Activated CD4-positive, alpha-beta T cell treated with anti-CD3 and anti-CD28 coated beads for 24 hours (primary cell): ENCODE results near the gene SBK3.
"Not testable (repeated sequence)": the region's sequence is repeated elsewhere in the genome, so short reads cannot be mapped to it uniquely, and the experiment has no call there.

Source experiments
- DNase-seq, 2 donors: peaks; one replicate each; pipeline ENCODE4 v3.0.0-alpha.2; 2020; ENCODE audit warnings: low read depth in 2 of 2

SBK3 gene

GRCh38 chr19:55516878-55517620, 28.3 kb downstream of the SBK3 start:
- peak; percentile 86 to 88 for DNase-seq

- no peak for DNase-seq
Measured at GRCh38 chr19:55508120-55508519, 37.2 kb downstream of the SBK3 start.

DNA sequence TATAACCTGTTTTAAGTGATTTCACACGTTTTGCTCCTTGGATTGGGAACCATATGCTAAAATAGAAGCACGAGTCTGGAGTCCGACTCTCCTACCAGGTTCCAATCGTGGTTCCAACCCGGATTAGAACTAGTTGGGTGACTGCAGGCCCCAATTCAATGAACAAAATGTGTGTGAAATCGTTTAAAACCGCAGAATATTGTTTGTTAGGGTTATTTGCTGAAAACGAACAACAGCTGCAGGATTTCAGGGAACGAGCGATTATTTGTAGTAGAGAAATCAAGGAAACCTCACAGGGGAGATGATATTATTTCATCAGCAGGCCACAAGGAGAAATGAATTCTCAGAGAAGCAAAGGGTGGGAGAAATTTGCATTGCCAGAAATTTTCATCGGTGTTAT, 40.4 kb downstream of the SBK3 start:
- DNase-seq = no peak

- no peak for DNase-seq
Measured at GRCh38 chr19:55504252-55504603, 41.1 kb downstream of the SBK3 start.

DNA sequence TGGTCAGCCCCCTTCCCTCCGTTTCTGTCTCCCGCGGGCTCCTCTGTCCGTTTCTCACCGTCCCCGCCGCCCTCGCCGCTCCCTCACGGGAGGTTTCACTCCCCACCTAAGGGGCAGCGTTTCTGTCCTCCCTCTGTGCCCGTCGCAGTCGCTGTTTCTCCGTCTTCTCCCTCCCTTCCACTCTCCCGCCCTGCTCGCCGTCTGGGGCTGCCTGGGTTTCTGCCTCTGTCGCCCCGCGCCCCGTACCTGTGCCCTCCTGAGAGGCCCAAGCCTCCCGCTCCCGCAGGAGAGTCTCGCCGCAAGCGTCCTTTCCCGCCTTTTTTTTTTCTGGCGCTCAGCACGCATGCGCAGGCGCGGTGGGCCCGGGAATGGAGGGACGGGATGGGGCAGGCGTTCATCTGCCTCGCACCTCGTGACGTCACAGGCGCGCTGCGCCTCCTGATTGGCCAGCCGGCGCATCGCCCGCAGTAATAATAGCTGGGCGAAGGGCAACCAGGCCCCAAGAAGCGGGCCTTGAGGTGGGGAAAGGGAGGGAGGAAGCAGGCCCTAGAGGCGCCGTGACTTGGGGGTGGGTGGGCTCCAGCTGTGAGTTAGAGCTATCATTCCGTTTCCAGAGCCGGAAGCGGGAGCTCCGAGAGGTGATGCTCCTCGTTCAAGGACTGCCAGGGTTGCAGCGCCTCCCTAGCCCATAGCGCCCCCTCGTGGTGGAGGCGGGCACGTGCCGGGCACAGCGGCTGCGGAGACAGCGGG, 41.7 kb downstream of the SBK3 start:
- peak; percentile 93 to 96 for DNase-seq

- no peak for DNase-seq
Measured at GRCh38 chr19:55503157-55503501, 42.2 kb downstream of the SBK3 start.

- no peak for DNase-seq
Measured at GRCh38 chr19:55502197-55502952, 43.0 kb downstream of the SBK3 start.

DNA sequence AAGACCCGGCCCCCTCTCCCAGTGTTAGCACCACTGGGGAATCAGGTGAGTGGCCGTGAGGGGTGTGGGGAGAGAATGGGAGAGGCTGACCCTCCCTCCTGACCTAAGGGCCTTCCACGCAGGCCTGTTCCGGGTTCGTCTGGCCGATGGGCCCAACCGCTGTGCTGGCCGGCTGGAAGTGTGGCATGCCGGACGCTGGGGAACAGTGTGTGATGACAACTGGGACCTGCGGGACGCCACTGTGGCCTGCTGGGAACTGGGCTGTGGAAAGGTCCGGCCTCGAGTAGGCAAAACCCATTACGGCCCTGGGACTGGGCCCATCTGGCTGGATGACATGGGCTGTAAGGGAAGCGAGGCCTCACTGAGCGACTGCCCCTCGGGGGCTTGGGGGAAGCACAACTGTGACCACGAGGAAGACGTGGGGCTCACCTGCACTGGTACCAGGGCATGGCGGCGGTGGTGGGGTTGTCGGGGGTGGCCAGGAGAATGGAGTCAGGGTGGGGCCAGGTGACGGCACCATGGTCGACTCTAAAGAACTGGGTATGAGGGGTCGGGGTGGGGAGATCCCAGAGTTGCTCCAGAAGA, 44.9 kb downstream of the SBK3 start:
- no peak for DNase-seq

DNA sequence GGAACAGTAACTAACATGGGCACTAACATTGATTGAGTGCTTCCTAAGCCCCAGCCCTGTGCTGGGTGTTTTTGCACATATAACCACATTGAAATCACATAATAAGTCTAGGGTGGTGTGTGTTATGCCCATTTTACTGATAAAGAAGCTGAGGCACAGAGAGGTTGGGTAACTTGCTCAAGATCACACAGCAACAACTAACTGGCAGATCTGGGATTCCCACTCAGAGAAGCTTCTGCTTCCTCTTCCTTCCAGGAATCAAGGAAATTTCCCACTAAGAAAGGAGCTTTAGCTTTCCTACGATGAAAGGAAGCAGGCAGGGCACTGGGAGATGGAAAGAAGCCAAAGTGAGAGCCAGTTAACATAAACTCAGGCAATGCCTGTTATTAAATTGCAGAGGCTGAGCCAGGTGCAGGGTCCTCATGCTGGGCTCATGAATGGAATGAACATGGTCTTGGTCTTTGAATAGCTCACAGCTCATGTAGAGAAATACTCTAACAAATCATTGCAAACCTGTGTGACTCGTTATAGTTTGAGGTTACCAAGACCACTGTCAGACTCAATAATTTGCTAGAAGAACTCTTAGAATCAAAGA, 47.0 kb downstream of the SBK3 start:
- DNase-seq = no peak

DNA sequence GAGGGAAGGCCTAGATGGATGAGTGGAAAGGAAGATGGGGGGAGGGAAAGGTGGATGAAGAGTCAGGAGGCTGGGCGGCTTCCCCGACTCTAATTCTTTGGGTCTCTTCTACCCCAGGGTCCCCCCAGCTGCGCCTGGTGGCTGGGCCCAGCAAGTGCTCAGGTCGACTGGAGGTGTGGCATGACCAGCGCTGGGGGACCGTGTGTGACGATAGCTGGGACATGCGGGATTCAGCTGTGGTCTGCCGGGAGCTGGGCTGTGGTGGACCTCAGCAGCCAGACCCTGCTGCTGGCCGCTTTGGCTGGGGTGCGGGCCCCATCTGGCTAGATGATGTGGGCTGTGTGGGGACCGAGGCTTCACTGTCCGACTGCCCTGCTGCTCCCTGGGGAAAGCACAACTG, 47.6 kb downstream of the SBK3 start:
- no peak for DNase-seq

GRCh38 chr19:55496820-55497219, 48.5 kb downstream of the SBK3 start:
- DNase-seq = not testable (repeated sequence)

DNA sequence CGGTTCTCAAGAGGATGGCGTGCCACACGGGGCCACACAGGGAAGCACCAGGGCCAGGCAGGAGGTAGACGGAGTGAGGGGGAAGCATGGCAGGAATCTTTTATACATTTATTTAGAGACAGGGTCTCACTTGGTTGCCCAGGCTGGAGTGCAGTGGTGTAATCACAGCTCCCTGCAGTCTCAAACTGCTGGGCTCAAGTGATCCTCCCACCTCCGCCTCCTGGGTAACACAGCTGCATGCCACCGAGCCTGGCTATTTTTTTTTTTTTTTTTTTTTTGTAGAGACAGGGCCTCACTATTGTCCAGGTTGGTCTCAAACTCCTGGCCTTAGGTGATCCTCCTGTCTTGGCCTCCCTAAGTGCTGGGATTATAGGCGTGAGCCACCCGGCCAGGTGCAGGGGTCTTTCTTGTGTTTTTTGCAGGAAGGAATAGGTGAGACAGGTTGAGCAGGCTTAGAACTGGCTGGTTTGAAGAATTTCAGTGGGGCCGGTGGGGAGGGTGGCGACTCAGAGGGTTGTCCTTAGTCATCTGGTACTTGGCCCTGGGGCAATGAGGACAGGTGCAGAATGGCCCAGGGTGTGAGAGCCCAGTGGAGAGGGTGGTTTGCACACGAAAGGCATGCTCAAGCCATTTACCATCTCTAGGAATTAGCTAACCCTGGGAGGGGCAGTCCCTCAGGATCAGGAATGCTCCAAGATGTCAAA, 49.5 kb downstream of the SBK3 start:
- DNase-seq = no peak

DNA sequence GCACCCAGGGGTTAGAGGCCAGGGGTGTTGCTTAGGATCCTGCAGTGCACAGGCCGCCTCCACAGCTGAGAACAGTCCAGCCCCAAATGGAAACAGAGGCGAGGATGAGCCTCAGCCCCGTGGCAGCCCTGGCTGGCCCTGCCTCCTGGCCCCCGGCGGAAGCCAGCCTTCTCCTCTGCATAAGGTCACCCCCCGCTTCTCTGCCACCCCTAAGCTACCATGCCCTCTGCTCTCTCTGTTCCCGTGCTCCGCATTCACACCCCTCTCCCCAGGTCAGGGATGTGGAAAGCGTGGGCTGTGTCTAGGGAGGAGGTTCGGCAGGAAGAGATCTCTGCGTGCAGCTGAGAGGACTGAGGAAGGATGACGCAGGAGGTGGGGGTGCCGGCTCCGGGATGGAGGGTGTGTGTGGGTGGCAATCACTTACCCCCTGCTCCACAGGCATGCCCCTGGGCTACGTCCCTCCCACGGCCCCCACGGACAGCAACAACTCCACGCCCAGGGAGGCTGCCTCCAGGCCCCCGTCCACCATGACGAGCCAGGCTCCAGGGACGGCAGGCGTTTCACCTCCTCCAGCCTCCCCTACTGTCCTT, 51.1 kb downstream of the SBK3 start:
- no peak for DNase-seq

DNA sequence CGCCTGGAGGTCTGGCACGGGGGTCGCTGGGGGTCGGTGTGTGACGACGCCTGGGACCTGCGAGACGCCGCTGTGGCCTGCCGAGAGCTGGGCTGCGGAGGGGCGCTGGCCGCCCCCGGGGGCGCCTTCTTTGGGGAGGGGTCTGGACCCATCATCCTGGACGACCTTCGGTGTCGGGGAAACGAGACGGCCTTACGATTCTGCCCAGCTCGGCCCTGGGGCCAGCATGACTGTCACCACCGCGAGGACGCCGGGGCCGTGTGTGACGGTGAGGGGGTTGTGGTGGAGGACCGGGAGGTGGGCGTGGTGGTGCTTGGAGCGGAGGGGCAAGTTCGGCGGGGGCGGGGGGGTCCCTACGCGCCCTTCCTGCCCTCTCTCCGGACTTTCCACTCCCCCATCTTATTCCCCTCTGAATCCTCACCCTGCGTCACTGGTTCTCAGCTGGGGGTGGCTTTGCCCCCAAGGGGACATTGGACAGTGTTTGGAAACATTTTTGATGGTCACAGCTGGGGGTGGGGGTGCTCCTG, 51.6 kb downstream of the SBK3 start:
- DNase-seq = no peak

GRCh38 chr19:55493052-55493644, 52.2 kb downstream of the SBK3 start:
- DNase-seq = no peak

DNA sequence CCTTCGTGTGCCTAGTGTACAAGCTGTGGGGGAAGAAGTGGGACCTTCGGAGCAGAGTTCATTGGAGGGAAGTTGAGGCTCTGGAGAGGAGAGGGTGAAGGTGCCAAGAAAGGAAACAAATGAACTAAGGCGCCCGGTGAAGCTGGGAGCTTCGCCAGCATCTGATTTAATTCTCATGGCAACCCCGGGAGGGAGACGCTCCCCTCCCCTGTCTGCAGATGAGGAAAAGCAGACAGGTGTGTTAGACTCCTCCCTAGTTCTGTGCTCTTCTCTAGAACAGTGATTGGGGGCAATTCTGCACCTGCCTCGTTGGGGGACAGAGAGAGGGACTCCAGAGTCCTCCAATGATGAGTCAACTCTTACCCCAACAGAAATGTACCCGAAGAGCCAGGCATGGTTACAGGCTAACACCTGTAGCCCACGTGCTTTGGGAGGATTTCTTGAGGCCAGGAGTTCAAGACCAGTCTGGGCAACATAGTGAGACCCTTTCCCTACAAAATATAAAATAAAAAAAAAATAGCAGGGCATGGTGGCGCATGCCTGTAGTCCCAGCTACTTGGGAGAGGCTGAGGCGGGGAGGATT, 52.9 kb downstream of the SBK3 start:
- no peak for DNase-seq

DNA sequence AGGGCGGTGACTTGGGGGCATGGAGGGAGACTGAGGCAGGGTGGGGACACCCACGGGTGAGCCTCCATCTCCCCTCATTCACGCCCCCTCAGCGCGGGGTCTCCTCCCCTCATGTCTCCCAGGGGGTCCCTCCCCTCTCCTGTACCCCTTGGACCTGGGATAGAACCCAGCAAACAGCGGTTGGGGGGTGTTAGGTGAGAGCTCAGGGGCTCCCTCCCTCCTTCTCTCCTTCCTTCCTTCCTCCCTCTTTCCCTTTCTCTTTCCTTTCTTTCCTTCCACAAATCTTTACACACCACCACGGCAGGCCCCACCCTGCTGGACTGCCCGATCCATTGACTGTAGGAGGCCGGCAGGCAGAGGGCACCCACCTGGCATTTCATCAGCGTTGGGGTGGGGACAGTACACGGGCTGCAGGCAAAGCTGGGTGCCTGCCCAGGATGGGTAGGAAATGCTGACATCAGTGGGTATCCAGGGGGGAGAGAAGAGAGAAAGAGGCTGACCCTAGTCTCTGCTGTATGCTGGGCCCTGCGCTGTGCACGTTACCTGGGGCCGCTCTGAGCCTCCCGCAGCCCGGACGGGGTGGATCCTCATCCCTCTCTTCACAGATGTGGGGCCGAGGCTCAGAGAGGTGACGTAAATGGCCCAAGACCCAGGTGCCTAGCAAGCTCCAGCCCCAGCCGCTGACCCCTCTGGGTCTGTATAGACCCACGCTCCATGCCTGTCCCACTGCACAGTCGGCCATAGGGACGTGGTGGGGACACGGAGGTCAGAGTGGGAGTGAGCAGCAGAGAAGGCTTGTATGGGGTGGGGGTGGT, 53.6 kb downstream of the SBK3 start:
- DNase-seq = no peak
